Vagina (tissue), 2 donors: ENCODE results near the gene GNG8. TPM values are rescaled to one million over a fixed set of nuclear protein-coding genes. Genes with fewer than 3 reads are reported as not detected.

Experiments used
- DNase-seq, 2 donors: peaks; one replicate each; pipeline ENCODE4 v3.0.0-alpha.2; 2017; ENCODE audit errors: extremely low spot score in 2 of 2
- H3K27ac ChIP-seq: fragments of 200-600 bp; sonication (generic); one replicate; pipeline ENCODE4 v1.5.1; 2019
- H3K27me3 ChIP-seq: fragments of 200-600 bp; sonication (generic); one replicate; pipeline ENCODE4 v1.5.1; 2019
- H3K36me3 ChIP-seq, 2 donors: fragments of 200-600 bp; sonication (generic); one replicate each; pipeline ENCODE4 v1.5.1; 2017 to 2019
- H3K4me1 ChIP-seq: fragments of 200-600 bp; sonication (generic); one replicate; pipeline ENCODE4 v1.5.1; 2019
- H3K4me3 ChIP-seq, 2 donors: fragments of 200-600 bp; sonication (generic); 1 replicate in 1 of 2; 2 replicates in 1 of 2; pipeline ENCODE4 v1.5.1; 2016 to 2019
- H3K9me3 ChIP-seq: fragments of 200-600 bp; sonication (generic); one replicate; pipeline ENCODE4 v1.5.1; 2019
- CTCF ChIP-seq, 3 experiments: fragments of 450-650 bp in 2 of 3; fragments of 200-600 bp in 1 of 3; sonication (generic) in 1 of 3; IDR thresholded peaks; one replicate each; pipeline ENCODE4 v1.5.1; 2017 to 2019; ENCODE audit warnings: antibody characterized with exemption in 3 of 3, mild to moderate bottlenecking in 2 of 3, moderate library complexity in 2 of 3
- POLR2A ChIP-seq, 2 donors: fragments of 450-650 bp; IDR thresholded peaks; one replicate each; pipeline ENCODE4 v1.6.1; 2017; ENCODE audit warnings: antibody characterized with exemption in 2 of 2, mild to moderate bottlenecking in 2 of 2, moderate library complexity in 2 of 2
- POLR2AphosphoS5 ChIP-seq, 2 donors: sonication (generic); formaldehyde crosslinking; IDR thresholded peaks; one replicate each; pipeline ENCODE4 v1.9.0; 2017; ENCODE audit warnings: antibody characterized with exemption in 2 of 2, mild to moderate bottlenecking in 2 of 2, low read depth in 1 of 2; ENCODE audit not compliant: insufficient read depth in 1 of 2
- intact Hi-C: fragments of 100-400 bp; cut with DNase I; formaldehyde crosslinking; loops from one replicate; pipeline ENCODE4 v1.15.1; 2023
- total RNA-seq: library from RNA; depleted of rRNA; stranded (reverse); fragments of >200 nt; gene quantifications from one replicate; pipeline ENCODE4 v1.2.3, GENCODE V29; 2016

The GNG8 gene
- total RNA-seq, 1 donor from 2014 or later: not detected

- Histone ChIP-seq H3K36me3 (no peaks in the 10 kb centered on the region), H3K9me3 (no peaks in the 10 kb centered on the region), H3K4me1 (peaks cover 36% of the 10 kb centered on the region), H3K27me3 (no peaks in the 10 kb centered on the region), H3K4me3 (peak within 1 kb of the TSS; percentile 17 to 27), H3K27ac (peak within 1 kb of the TSS; percentile 87)
- no peak for DNase-seq
- TF ChIP-seq POLR2AphosphoS5 (IDR thresholded peaks at IDR 0.05; ENCODE audit: insufficient read depth in 1 of 2, low read depth in 1 of 2): peak; percentile 21 to 78
- no peak for TF ChIP-seq POLR2A (IDR thresholded peaks at IDR 0.05)
- no peak for TF ChIP-seq CTCF (IDR thresholded peaks at IDR 0.05)
- intact Hi-C loops: loop anchor here (5.0 kb wide), 1 partner anchor 37 kb away; the partner anchor contains the start of gene DACT3
Observed at GRCh38 chr19:46624958-46625661, 10.9 kb downstream of the GNG8 start, which contains the start of gene PTGIR. Gene PTGIR (minus strand): TSS chr19:46625089. CDS start chr19:46624225, 864 bp downstream.

- intact Hi-C loops: no loop called here
- peak overlapping the region; percentile 87 for H3K27ac ChIP-seq
- no peaks in the 10 kb centered on the region for H3K9me3 ChIP-seq
- no peak for TF ChIP-seq POLR2AphosphoS5 (IDR thresholded peaks at IDR 0.05; ENCODE audit: insufficient read depth in 1 of 2, low read depth in 1 of 2)
- no peak for TF ChIP-seq CTCF (IDR thresholded peaks at IDR 0.05)
- no peak for TF ChIP-seq POLR2A (IDR thresholded peaks at IDR 0.05)
- peak overlapping the region; percentile 17 to 27 for H3K4me3 ChIP-seq
- H3K27me3 ChIP-seq: no peaks in the 10 kb centered on the region
- H3K36me3 ChIP-seq: no peaks in the 10 kb centered on the region
- no peak for DNase-seq
- H3K4me1 ChIP-seq: peaks cover 42% of the 10 kb centered on the region
Observed at GRCh38 chr19:46623915-46624502, 12.0 kb downstream of the GNG8 start.

GRCh38 chr19:46622118-46622446, 13.9 kb downstream of the GNG8 start:
- Histone ChIP-seq H3K4me3 (no peak overlapping the region), H3K36me3 (no peaks in the 10 kb centered on the region), H3K9me3 (no peaks in the 10 kb centered on the region), H3K4me1 (peaks cover 47% of the 10 kb centered on the region), H3K27me3 (no peaks in the 10 kb centered on the region), H3K27ac (peak overlapping the region; percentile 68)
- intact Hi-C loops: no loop called here
- DNase-seq: no peak
- TF ChIP-seq CTCF (IDR thresholded peaks at IDR 0.05) (no peak), POLR2AphosphoS5 (IDR thresholded peaks at IDR 0.05; ENCODE audit: insufficient read depth in 1 of 2, low read depth in 1 of 2) (no peak), POLR2A (IDR thresholded peaks at IDR 0.05) (no peak)

- TF ChIP-seq POLR2AphosphoS5 (IDR thresholded peaks at IDR 0.05; ENCODE audit: insufficient read depth in 1 of 2, low read depth in 1 of 2) (no peak), POLR2A (IDR thresholded peaks at IDR 0.05) (no peak), CTCF (IDR thresholded peaks at IDR 0.05) (no peak)
- peak overlapping the region in 1 of 2 donors; percentile 5 for H3K4me3 ChIP-seq
- no peaks in the 10 kb centered on the region for H3K27me3 ChIP-seq
- no peaks in the 10 kb centered on the region for H3K36me3 ChIP-seq
- H3K27ac ChIP-seq: peak overlapping the region; percentile 68
- intact Hi-C loops: no loop called here
- peaks cover 51% of the 10 kb centered on the region for H3K4me1 ChIP-seq
- H3K9me3 ChIP-seq: no peaks in the 10 kb centered on the region
- DNase-seq: no peak
Observed at GRCh38 chr19:46621191-46622117, 14.5 kb downstream of the GNG8 start.
